ENCODE results near the gene ELAVL1. TPM values are rescaled to one million over a fixed set of nuclear protein-coding genes. Genes with fewer than 3 reads are reported as not detected.

ELAVL1 gene
- total and polyA plus RNA-seq, 9 of the 15 experiments (the other 6 are each of a cell fraction or from before 2014, with no cell fraction given) = 4.3 to 172 (median 69.2) TPM

DNA sequence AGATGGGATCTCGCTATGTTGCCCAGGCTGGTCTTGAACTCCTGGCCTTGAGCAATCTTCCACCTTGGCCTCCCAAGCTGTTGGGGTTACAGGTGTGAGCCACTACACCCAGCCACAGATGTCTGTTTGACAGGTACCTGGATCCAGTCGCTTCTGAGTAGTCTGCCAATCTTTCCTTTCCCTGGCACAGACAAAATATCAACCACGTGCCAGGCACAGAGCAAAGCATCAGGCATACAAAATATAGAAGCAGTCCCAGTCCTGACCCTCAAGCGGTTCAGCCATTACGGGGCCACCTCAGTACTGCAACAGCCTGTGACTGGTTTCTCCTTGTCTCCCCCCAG lies 3.8 kb downstream of the ELAVL1 start (continued):
- TF ChIP-seq, protein P1, sequence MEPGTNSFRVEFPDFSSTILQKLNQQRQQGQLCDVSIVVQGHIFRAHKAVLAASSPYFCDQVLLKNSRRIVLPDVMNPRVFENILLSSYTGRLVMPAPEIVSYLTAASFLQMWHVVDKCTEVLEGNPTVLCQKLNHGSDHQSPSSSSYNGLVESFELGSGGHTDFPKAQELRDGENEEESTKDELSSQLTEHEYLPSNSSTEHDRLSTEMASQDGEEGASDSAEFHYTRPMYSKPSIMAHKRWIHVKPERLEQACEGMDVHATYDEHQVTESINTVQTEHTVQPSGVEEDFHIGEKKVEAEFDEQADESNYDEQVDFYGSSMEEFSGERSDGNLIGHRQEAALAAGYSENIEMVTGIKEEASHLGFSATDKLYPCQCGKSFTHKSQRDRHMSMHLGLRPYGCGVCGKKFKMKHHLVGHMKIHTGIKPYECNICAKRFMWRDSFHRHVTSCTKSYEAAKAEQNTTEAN (CRISPR knock-in tag; IDR thresholded peaks at IDR 0.05) = no peak
- no peak for TF ChIP-seq HMG20B (CRISPR knock-in tag; IDR thresholded peaks at IDR 0.05)
- no peak for TF ChIP-seq HDAC8 (tag; IDR thresholded peaks at IDR 0.05)

DNA sequence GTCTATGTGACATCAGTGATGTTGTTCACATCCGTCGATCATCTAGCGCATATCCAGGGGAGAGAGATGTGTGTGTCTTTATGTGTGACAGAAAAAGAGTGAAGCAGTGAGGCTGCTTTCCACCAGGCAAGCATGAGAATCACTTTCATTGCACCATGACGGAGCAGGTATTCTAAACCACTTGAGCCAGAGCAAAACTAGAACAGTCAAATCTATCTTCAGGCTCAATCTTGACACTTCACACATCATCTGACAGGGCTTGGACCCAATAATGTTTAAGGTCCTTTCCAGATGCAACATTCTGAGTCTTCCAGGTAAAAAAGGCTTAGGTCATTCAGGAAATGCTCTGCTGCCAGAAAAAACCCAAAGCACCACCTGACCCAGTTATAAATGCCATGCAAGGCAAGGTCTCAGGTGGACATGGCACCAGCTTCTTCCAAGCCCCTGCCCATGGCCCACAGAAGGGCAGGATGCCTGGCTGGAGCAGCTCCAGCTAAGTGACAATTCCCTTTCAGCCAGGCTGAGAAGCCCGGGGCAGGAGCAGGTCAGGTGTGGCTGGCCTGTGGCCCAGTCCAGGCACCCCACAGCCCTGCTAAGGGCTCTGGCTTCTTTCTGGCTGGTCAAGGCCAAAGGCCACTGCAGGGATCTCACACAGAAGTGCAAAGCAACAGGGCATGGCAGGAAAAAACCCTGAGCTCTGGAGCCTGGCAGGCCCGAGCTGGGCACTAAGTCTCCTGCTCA lies 5.0 kb downstream of the ELAVL1 start:
- 88% methylated on average over 6 of the region's 6 CpGs for WGBS (ENCODE audit: insufficient coverage, low coverage, missing lambda C conversion rate)
- no peak overlapping the region for H2AFZ ChIP-seq (ENCODE audit: low read depth, low read length)
- H3K9me1 ChIP-seq (ENCODE audit: control insufficient read depth, insufficient read depth, low read length) = peaks cover 17% of the 10 kb centered on the region
- ChIA-PET CTCF (ENCODE audit: low intra/inter-chr PET ratio) (no interaction called here), POLR2A (no interaction called here)
- TF ChIP-seq, protein P2, sequence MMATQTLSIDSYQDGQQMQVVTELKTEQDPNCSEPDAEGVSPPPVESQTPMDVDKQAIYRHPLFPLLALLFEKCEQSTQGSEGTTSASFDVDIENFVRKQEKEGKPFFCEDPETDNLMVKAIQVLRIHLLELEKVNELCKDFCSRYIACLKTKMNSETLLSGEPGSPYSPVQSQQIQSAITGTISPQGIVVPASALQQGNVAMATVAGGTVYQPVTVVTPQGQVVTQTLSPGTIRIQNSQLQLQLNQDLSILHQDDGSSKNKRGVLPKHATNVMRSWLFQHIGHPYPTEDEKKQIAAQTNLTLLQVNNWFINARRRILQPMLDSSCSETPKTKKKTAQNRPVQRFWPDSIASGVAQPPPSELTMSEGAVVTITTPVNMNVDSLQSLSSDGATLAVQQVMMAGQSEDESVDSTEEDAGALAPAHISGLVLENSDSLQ (IDR thresholded peaks at IDR 0.05) = peak; percentile 39; the same call in 1 of the 2 replicates
- no peak for TF ChIP-seq SNIP1 (IDR thresholded peaks at IDR 0.05; ENCODE audit: low read depth)
- TF ChIP-seq, protein P3, sequence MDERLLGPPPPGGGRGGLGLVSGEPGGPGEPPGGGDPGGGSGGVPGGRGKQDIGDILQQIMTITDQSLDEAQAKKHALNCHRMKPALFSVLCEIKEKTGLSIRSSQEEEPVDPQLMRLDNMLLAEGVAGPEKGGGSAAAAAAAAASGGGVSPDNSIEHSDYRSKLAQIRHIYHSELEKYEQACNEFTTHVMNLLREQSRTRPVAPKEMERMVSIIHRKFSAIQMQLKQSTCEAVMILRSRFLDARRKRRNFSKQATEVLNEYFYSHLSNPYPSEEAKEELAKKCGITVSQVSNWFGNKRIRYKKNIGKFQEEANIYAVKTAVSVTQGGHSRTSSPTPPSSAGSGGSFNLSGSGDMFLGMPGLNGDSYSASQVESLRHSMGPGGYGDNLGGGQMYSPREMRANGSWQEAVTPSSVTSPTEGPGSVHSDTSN (CRISPR knock-in tag; IDR thresholded peaks at IDR 0.05; ENCODE audit: low read depth) = no peak
- TF ChIP-seq, protein P3 (tag; conservative IDR thresholded peaks at IDR 0.05; ENCODE audit: low read depth) = peak; percentile 42; the same call in 1 of the 2 replicates
- H3K4me2 ChIP-seq (ENCODE audit: insufficient read depth, low read length) = no peak overlapping the region
- no TSS peak for BruUV-seq (replicated peaks)
- no peaks in the 10 kb centered on the region for H3K27me3 ChIP-seq (ENCODE audit: control insufficient read depth in 2 of 2, insufficient read depth in 2 of 2, low read length in 2 of 2)
- ATAC-seq (no peak), DNase-seq (ENCODE audit: extremely low read depth in 1 of 4, low spot score in 3 of 4) (no peak), FAIRE-seq (no peak)
- intact Hi-C loops (cut with micrococcal nuclease) (no loop called here), in situ Hi-C loops (cut with MboI) (no loop called here)
- H3K9ac ChIP-seq (ENCODE audit: insufficient read depth in 1 of 2, low read depth in 2 of 2, low read length in 2 of 2) = peak overlapping the region in 1 of 2 experiments; percentile 85; a peak in 2 of 4 replicates
- H4K20me1 ChIP-seq (replicated peaks; ENCODE audit: control insufficient read depth, insufficient read depth, low read length) = peaks cover 70% of the 10 kb centered on the region
- H3K4me1 ChIP-seq (replicated peaks in 1 of 2; ENCODE audit: control insufficient read depth in 2 of 2, insufficient read depth in 2 of 2, low read length in 2 of 2) = peaks cover 28 to 30% of the 10 kb centered on the region in 2 experiments
- H3K9me3 ChIP-seq (replicated peaks; ENCODE audit: control insufficient read depth, insufficient read depth, low read depth, low read length) = no peaks in the 10 kb centered on the region
- H3K36me3 ChIP-seq (ENCODE audit: control insufficient read depth, insufficient read depth, low read length) = peaks cover 44% of the 10 kb centered on the region
- peaks cover 96% of the 10 kb centered on the region for H3K79me2 ChIP-seq (ENCODE audit: control insufficient read depth, insufficient read depth, low read length)
- no peak overlapping the region for H3K27ac ChIP-seq (ENCODE audit: extremely low read depth, low read depth, low read length)
- H3K4me3 ChIP-seq = no peak overlapping the region
